SU-DHL-6 (cell line): ENCODE measurements around the gene GRIN2A.

ENCODE experiments used
- CTCF ChIP-seq: fragments of 200-600 bp; sonication (generic); IDR thresholded peaks from one replicate; pipeline ENCODE4 v1.5.1; 2017; ENCODE audit warnings: antibody characterized with exemption, mild to moderate bottlenecking, low read length, moderate library complexity; ENCODE audit not compliant: insufficient read depth, poor library complexity, severe bottlenecking
- EZH2phosphoT487 ChIP-seq: fragments of 200-600 bp; sonication (generic), shearing (Covaris generic); conservative IDR thresholded peaks from 2 replicates; pipeline ENCODE4 v1.6.1; 2018; ENCODE audit warnings: mild to moderate bottlenecking, antibody characterized with exemption, low read length, moderate library complexity, mixed read lengths

- TF ChIP-seq CTCF: no peak
- no peak for TF ChIP-seq EZH2phosphoT487
These were observed 36.6 kb downstream of the GRIN2A start for GRCh38 chr16:10145542-10146035.
